GM18505 (cell line): ENCODE data around the gene UGCG.

Experiments
- ATAC-seq: cut with Tn5 transposase; IDR thresholded peaks from one replicate; pipeline ENCODE4 v1.9.1; 2021; ENCODE audit not compliant: unreplicated experiment
- POLR2A ChIP-seq: IDR thresholded peaks from 4 replicates; pipeline ENCODE4 v1.6.1; 2011; ENCODE audit warnings: borderline replicate concordance; ENCODE audit not compliant: insufficient read depth, insufficient read length; ENCODE audit errors: extremely low read depth

UGCG gene

DNA sequence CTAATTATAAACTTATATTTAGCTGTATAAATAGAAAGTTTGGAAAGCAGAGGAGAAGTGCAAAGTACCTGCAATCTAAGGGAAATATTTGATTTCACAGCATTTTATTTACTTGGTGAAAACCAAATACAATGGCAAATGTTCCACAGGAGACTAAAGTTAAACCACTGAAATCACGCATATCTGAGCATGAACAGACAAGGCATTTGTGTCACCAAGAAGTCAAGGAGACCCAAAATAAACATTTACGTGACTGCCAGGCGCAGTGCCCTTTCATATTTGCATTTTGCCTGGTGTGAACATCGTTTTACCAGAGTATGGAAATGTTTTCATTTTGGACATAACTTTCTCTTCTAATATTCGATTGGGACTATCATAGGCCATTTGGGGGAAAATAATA lies 20.6 kb downstream of the UGCG start:
- TF ChIP-seq POLR2A = no peak
- no peak for ATAC-seq

DNA sequence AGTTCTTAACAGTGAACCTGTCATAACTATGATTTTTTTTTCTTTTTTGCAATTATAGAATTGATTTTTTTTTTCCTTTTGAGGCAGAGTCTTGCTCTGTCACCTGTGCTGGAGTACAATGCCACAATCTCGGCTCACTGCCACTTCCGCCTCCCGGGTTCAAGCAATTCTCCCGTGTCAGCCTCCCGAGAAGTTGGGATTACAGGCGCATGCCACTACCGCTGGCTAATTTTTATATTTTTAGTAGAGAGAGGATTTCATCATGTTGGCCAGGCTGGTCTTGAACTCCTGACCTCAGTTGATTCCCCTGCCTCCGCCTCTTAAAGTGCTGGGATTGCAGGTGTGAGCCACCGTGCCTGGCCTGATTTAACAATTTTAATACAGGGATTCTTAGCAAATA lies 21.4 kb downstream of the UGCG start:
- ATAC-seq = no peak

DNA sequence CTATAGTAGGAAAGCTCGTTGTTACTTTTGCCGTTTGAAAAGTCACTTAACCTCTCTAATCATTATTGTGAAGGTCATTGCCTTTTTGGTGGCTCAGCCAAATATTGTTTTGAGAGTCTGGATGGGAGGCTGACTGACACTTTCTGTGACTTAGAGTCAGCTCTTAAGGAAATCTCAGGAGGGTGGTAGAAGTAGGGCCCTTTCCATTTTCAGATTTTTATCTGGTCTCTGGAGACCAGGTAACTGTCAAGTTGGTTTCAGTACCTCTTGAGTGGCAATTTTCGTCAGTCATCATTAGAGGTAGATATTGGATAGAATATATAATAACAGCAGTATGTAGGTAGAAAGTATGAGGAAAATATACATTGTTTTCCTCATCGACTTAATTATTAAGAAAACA lies 23.3 kb downstream of the UGCG start:
- ATAC-seq = no peak
- no peak for TF ChIP-seq POLR2A

More for the DNA sequence above, 21.4 kb downstream of the UGCG start:
- TF ChIP-seq POLR2A = no peak

DNA sequence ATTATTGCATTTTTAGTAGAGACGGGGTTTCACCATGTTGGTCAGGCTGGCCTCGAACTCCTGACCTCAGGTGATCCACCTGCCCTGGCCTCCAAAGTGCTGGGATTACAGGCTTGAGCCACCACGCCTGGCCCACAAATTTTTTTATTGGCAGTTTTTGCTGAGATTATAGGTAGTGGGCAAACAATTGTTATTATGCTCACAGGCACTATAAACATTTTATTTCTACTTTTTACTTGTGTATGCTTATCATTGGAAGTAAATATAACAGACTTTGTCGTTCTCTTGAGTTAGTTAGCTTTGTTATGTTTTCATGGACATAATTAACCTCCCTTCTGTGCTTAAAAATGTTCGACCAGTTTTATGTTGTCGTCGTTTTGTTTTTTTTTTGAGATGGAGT lies 23.9 kb downstream of the UGCG start:
- ATAC-seq = no peak
- TF ChIP-seq POLR2A = no peak

DNA sequence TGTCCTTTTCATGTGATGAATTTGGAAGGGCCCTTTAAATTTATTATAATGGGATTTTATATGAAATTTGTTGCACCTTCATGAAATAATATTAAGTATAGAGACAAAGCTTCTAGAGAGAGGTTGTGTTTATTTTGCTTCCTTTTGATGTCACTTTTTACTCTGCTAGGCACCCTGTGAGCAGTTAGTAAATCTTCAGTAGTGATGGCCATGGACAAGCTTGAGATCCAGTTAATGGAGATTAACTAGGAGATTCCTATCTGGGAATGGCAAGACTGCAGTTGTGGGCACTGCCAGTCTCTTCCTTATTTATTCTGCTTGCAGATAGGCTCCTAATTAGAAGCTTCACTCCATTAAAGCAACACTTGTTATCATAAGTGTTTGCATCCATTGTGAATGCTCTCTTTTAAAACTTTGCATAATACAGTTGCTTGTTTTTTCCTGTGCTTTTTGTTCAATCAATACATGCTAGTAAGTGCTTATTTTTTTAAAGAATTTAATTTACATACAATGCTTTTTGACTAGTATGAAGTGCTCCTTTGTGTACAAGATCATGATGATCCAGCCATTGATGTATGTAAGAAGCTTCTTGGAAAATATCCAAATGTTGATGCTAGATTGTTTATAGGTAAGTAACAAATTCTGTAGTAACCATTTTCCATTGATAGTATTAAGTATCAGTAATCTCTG lies 25.9 kb downstream of the UGCG start:
- no peak for ATAC-seq

DNA sequence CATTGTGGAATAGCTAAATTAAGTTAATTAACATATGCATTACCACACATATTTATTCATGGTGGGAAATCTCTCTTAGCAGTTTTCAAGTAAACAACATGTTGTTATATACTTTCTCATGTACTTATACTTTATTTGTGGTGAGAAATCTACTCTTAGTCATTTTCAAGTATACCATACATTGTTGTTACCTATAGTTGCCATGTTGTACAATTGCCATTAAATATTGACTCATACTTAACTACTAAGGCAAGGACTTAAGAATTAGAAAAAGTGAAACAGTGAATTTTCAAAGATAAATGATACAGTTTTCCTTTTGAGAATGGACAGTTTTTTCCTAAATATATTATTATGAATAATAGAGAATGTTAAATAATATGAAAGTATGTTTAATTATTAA lies 27.7 kb downstream of the UGCG start:
- no peak for TF ChIP-seq POLR2A
- ATAC-seq = no peak

More for the DNA sequence above, 25.9 kb downstream of the UGCG start:
- no peak for TF ChIP-seq POLR2A

DNA sequence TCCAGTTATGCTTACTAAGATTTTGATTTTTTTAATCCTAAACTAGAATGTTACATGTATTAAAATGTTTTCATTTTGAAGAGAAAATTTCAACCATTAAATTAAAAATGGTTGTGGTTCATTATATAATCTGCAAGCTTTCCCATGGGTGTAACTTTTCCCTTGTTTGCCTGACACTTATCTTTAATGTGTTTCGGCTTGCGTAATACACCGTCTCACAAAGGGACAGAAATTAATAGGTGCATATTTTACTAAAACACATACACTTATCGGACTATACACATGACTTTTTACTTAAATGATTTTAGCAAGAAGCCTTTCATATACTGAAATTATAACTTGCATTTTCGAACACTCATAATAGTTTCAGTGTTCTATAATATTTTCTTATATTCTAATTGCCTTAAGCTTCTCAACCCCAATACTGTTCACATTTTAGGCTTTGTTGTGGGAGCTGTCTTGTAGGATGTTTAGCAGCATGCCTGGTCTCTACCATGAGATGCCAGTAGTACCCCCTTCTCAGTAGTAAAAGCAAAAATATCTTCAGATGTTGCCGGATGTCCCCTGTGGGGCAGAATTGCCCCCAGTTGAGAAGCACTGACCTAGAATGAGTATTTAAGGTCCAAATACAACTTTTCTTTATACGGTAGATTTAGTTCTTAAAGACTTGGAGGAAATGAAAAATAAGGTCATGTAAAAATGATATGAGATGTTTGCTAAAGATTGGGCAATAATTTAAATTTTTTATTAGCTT lies 28.6 kb downstream of the UGCG start:
- no peak for TF ChIP-seq POLR2A
- ATAC-seq = no peak

DNA sequence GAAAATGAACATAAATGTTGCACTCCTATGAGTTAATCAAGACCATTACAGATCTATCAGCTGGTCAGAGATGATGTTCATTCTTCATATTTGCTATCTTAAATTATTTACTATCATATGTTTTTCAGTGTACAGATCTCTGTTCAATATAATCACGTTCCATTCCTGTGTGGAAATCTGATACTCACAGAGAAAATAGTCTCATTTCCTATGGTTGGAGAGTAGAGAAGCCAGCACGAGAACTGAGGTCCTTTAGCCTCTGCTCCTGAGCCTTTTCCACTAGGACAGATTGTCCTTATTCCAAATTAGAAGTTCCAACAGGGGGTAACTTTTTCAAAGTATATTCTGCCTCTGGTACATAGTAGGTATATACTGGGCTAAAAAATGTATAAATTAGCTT lies 29.2 kb downstream of the UGCG start:
- ATAC-seq = no peak
- no peak for TF ChIP-seq POLR2A

DNA sequence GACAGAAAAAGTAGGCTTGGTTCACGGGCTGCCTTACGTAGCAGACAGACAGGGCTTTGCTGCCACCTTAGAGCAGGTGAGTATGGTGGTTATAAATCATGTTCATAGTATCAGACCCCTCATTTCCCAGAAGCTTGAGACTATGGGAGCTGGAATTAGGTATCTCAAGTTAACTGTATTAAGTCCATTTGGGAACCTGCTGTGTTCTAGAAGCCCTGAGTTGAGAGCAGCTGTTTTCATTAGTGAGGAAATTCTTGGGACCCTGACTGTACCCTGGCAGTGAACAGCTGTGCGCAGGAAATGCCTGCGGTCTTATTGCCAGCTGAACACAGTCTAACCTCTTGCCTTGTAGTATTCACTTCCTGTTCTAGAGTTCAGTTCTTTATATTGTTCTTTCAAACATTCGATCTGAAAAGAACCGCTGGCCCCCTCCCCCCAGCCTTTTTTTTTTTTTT lies 29.8 kb downstream of the UGCG start:
- ATAC-seq = peak; percentile 97
- peak; percentile 33 for TF ChIP-seq POLR2A

DNA sequence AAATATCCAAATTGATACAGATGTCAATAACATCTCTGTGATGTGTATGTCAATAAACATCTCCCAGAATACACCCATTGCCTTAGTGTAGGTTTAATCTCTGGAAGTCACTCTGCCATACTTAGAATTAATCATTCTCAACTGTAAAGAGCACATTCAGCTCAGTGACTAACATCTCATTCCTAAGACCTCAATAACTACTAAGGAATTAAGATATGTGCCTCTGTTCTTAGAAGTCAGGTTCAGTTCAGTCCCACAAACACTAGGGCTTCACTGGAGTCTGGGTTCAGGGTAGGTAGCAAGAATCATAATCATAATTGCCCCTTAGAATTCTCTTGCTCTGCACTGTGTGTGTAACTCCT lies 31.7 kb downstream of the UGCG start:
- TF ChIP-seq POLR2A = no peak
- no peak for ATAC-seq

DNA sequence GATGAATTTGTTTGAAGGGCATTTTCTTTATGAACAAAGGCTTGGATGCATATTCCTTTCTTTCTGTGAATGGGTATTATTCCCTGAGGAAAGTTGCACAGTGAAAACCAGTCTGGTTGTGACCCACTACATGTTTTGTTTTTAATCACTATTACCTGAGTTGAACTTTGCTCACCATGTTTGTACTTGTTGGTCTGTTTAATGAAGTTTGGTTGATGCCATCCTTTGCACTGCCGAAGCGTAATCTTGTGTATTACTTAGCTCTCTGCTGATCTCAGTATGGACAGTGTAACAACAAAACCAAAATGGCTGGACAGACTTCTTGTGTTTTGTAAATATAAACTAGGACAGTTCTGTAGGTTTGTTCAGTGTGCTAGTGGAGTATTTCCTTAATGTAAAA lies 38.1 kb downstream of the UGCG start:
- no peak for ATAC-seq
- no peak for TF ChIP-seq POLR2A

DNA sequence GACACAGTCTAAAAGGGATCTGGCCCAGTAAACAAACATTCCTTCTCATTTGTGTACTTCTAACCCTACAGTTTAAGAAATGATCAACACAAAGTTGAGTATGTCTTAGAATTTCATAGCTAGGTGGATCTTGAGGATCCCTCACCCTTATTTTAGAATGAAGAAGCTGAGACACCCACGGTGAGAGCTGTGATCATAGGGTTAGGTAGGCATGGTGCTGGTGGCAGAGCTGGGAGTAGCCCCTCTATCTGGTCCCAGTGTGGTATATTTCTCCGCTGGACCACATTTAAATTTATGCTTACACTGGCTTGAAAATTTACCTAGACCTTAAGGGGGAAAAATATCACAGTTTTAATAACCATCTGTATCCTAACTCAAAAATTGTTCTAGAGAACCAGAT lies 39.8 kb downstream of the UGCG start:
- no peak for ATAC-seq

DNA sequence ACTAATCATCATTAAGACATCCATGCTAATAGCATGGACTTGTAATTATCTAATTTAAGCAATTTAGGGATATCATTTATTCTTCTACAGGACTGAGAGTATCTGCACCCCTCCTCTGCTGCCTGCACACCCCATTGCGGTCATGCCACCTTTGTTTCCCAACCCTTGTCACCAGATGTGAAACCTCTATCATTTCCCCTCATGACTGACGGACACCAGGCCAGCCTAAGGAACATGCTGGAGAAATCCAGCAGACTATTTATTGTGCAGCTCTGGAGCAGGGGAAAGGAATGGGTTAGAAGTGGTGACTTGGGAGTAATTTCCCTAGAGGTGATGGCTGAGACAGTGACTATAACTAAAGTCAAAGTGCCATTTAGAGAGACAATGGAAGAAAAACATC lies 40.7 kb downstream of the UGCG start:
- no peak for ATAC-seq
- no peak for TF ChIP-seq POLR2A

More for the DNA sequence above, 39.8 kb downstream of the UGCG start:
- peak; percentile 6 for TF ChIP-seq POLR2A

DNA sequence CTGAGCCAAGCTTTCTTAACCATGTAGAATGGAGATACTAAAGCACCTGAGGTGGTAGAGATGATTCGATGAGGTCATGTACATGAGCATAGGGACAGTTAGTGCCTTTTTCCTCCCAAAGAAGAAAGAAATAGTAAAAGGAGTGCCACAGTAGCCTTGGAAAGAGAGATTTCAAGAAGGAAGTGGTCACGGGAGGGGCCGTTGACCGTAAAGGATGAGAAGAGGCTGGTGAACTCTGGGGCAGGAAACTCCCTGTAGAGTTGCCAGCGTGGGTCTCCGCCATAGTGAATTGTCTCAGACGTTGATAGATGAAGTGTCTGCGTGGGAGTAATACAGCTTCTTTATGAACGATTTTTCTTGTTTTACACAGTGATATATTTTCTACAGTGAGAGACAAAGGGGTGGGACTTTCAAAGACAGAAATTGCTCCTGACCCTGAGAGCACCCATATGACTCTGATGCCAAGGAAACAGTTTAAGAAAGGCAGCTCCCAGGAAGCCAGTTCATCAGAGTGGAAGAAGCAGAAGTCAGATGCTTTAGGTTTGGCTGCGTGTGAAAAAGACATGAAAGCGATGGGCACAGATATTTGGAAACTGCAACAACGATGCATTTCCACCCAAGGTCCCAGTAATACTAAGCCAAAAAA lies 41.3 kb downstream of the UGCG start:
- no peak for TF ChIP-seq POLR2A
- ATAC-seq = peak; percentile 72
